IMR-90 (cell line): ENCODE data around the gene KIF6.

ENCODE experiments used
- CTCF ChIP-seq: conservative IDR thresholded peaks from 2 replicates; pipeline ENCODE4 v1.5.1; 2012; ENCODE audit warnings: mild to moderate bottlenecking, low read depth, low read length, improper control_type of control experiment
- POLR2A ChIP-seq: IDR thresholded peaks from 2 replicates; pipeline ENCODE4 v1.6.1; 2012; ENCODE audit warnings: mild to moderate bottlenecking, low read depth, low read length
- RCOR1 ChIP-seq: IDR thresholded peaks from 2 replicates; pipeline ENCODE4 v1.6.1; 2012; ENCODE audit warnings: mild to moderate bottlenecking, low read length, improper control_type of control experiment; ENCODE audit not compliant: insufficient replicate concordance
- RFX5 ChIP-seq: IDR thresholded peaks from 2 replicates; pipeline ENCODE4 v1.8.0; 2012; ENCODE audit warnings: low read depth, mild to moderate bottlenecking, low read length, moderate library complexity

GRCh38 chr6:39558079-39558478 lies 167.1 kb downstream of the KIF6 start:
- TF ChIP-seq POLR2A = no peak
- TF ChIP-seq CTCF = no peak
- no peak for TF ChIP-seq RCOR1
- TF ChIP-seq RFX5 = no peak
